ENCODE measurements around the gene HCFC1. TPM values are rescaled to one million over a fixed set of nuclear protein-coding genes. Genes with fewer than 3 reads are reported as not detected.

Gene HCFC1
- total and polyA plus RNA-seq, 2 experiments from 2014 or later: 12.6 to 26.4 TPM

GRCh38 chrX:153907456-153907855 lies 64.2 kb downstream of the HCFC1 start:
- Histone ChIP-seq H3K4me2 (ENCODE audit: unreplicated experiment) (no peak overlapping the region), H2AFZ (no peak overlapping the region), H3F3A (ENCODE audit: insufficient read depth) (no peaks in the 10 kb centered on the region), H3K9me2 (ENCODE audit: insufficient read depth) (no peaks in the 10 kb centered on the region), H3K9me3 (ENCODE audit: low read depth) (no peaks in the 10 kb centered on the region), H3K4me3 (no peak overlapping the region), H3K9ac (no peak overlapping the region), H4K20me1 (ENCODE audit: insufficient read depth) (no peaks in the 10 kb centered on the region), H3K36me3 (ENCODE audit: low read depth) (no peaks in the 10 kb centered on the region), H3K27ac (no peak overlapping the region), H3K4me1 (ENCODE audit: insufficient read depth) (no peaks in the 10 kb centered on the region), H3K79me2 (ENCODE audit: insufficient read depth) (no peaks in the 10 kb centered on the region), H3K27me3 (replicated peaks; ENCODE audit: insufficient read depth) (no peaks in the 10 kb centered on the region)
- no peak for DNase-seq
- in situ Hi-C loops (cut with MboI): no loop called here
- no peak for TF ChIP-seq EZH2phosphoT487 (IDR thresholded peaks at IDR 0.05; ENCODE audit: insufficient read depth, low read depth)
- no peak for TF ChIP-seq EZH2 (IDR thresholded peaks at IDR 0.05; ENCODE audit: insufficient read depth, poor library complexity, severe bottlenecking)
- 33 to 89% methylated on average over 5 to 8 of the region's 12 CpGs for WGBS, 2 experiments (ENCODE audit: low coverage in 1 of 2, low lambda C conversion rate in 2 of 2, missing lambda C conversion rate in 2 of 2)

GRCh38 chrX:153906126-153906917 lies 65.3 kb downstream of the HCFC1 start:
- 51 to 54% methylated on average over 7 to 13 of the region's 27 CpGs for WGBS, 2 experiments (ENCODE audit: low coverage in 1 of 2, low lambda C conversion rate in 2 of 2, missing lambda C conversion rate in 2 of 2)
- H3K4me2 ChIP-seq (ENCODE audit: unreplicated experiment): no peak overlapping the region
- H3K27me3 ChIP-seq (replicated peaks; ENCODE audit: insufficient read depth): no peaks in the 10 kb centered on the region
- H3K79me2 ChIP-seq (ENCODE audit: insufficient read depth): no peaks in the 10 kb centered on the region
- no peaks in the 10 kb centered on the region for H3K4me1 ChIP-seq (ENCODE audit: insufficient read depth)
- H3K9me2 ChIP-seq (ENCODE audit: insufficient read depth): no peaks in the 10 kb centered on the region
- DNase-seq: no peak
- no peaks in the 10 kb centered on the region for H3K9me3 ChIP-seq (ENCODE audit: low read depth)
- H3F3A ChIP-seq (ENCODE audit: insufficient read depth): no peaks in the 10 kb centered on the region
- H3K9ac ChIP-seq: no peak overlapping the region
- H2AFZ ChIP-seq: no peak overlapping the region
- H4K20me1 ChIP-seq (ENCODE audit: insufficient read depth): no peaks in the 10 kb centered on the region
- no peaks in the 10 kb centered on the region for H3K36me3 ChIP-seq (ENCODE audit: low read depth)
- in situ Hi-C loops (cut with MboI): no loop called here
- H3K27ac ChIP-seq: no peak overlapping the region
- TF ChIP-seq EZH2phosphoT487 (IDR thresholded peaks at IDR 0.05; ENCODE audit: insufficient read depth, low read depth) (no peak), EZH2 (IDR thresholded peaks at IDR 0.05; ENCODE audit: insufficient read depth, poor library complexity, severe bottlenecking) (no peak)
- H3K4me3 ChIP-seq: no peak overlapping the region

DNA sequence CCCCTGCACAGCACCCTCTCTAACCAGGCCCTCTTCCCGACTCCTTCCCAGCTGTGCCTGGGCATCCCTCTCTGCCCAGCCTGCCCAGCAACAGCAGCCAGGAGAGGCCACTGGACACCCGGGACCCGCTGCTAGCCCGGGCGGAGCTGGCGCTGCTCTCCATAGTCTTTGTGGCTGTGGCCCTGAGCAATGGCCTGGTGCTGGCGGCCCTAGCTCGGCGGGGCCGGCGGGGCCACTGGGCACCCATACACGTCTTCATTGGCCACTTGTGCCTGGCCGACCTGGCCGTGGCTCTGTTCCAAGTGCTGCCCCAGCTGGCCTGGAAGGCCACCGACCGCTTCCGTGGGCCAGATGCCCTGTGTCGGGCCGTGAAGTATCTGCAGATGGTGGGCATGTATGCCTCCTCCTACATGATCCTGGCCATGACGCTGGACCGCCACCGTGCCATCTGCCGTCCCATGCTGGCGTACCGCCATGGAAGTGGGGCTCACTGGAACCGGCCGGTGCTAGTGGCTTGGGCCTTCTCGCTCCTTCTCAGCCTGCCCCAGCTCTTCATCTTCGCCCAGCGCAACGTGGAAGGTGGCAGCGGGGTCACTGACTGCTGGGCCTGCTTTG lies 66.0 kb downstream of the HCFC1 start:
- Histone ChIP-seq H3K36me3 (ENCODE audit: low read depth) (no peaks in the 10 kb centered on the region), H3F3A (ENCODE audit: insufficient read depth) (no peaks in the 10 kb centered on the region), H4K20me1 (ENCODE audit: insufficient read depth) (no peaks in the 10 kb centered on the region), H3K9me2 (ENCODE audit: insufficient read depth) (no peaks in the 10 kb centered on the region), H3K79me2 (ENCODE audit: insufficient read depth) (no peaks in the 10 kb centered on the region), H3K27me3 (replicated peaks; ENCODE audit: insufficient read depth) (no peaks in the 10 kb centered on the region), H3K9me3 (ENCODE audit: low read depth) (no peaks in the 10 kb centered on the region), H3K9ac (no peak overlapping the region), H3K4me3 (no peak overlapping the region), H3K4me2 (ENCODE audit: unreplicated experiment) (no peak overlapping the region), H3K4me1 (ENCODE audit: insufficient read depth) (0 out of 2 replicates have a peak, but pooled peaks cover under 1% of the 10 kb centered on the region), H3K27ac (no peak overlapping the region), H2AFZ (no peak overlapping the region)
- DNase-seq: no peak
- in situ Hi-C loops (cut with MboI): no loop called here
- WGBS, 2 experiments (ENCODE audit: low coverage in 1 of 2, low lambda C conversion rate in 2 of 2, missing lambda C conversion rate in 2 of 2): 88 to 91% methylated on average over 10 to 30 of the region's 32 CpGs
- TF ChIP-seq EZH2phosphoT487 (IDR thresholded peaks at IDR 0.05; ENCODE audit: insufficient read depth, low read depth): no peak
- TF ChIP-seq EZH2 (IDR thresholded peaks at IDR 0.05; ENCODE audit: insufficient read depth, poor library complexity, severe bottlenecking): no peak

DNA sequence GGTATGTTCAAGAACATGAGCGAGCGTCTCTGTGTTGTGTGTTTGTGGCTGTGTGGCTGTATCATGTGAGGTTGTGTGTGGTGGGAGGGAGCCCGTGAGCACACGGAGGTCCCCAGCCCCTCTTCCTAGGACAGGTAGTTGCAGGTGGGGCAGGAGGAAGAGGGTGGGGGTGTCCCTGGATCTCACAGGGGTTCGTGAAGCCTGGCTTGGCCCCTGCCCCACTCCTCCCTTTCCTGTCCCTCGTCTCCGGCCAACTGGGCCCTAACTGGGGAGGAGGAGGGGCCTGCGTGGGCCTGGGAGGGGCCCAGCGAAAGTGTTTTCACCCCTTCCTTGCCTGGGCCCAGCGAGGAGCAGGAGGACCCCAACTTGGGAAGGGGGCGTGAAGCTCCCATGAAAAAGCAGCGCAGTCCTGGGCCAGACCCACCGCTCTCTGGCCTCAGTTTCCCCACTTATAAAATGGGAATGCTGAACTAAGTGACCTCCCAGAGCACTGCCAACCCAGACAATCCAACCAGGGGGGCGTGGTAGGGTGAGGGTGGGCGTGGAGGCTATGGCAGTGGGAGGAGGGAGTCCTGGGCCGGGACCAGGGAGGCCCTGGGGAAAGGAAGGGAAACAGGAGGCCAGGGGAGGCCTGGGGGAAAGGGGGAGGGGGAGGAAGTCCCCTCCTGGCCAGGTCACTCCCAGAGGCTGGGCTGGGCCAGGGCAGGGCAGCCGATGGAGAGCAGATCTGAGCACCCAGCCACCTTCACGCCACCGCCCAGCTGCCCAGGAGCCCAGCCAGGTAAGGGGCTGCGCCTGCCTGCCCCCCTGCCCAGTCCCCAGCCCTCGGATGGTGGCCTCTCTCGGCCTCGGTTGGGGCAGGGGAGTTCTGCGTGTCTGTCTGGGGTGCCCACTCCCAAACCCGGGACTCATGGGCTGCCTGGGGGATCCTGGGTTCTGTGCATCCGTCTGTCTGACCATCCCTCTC lies 67.3 kb downstream of the HCFC1 start, which contains the start of gene AVPR2:
AVPR2 (plus strand) TSS at position 683 of the 967 bp plus-strand sequence. CDS start 473 bp downstream, outside the sequence.
- 40 to 43% methylated on average over 4 to 11 of the region's 26 CpGs for WGBS, 2 experiments (ENCODE audit: low coverage in 1 of 2, low lambda C conversion rate in 2 of 2, missing lambda C conversion rate in 2 of 2)
- H3K9me2 ChIP-seq (ENCODE audit: insufficient read depth): no peaks in the 10 kb centered on the region
- H3K9ac ChIP-seq: no peak within 1 kb of the TSS
- H3K27me3 ChIP-seq (replicated peaks; ENCODE audit: insufficient read depth): no peaks in the 10 kb centered on the region
- TF ChIP-seq EZH2phosphoT487 (IDR thresholded peaks at IDR 0.05; ENCODE audit: insufficient read depth, low read depth): no peak
- TF ChIP-seq EZH2 (IDR thresholded peaks at IDR 0.05; ENCODE audit: insufficient read depth, poor library complexity, severe bottlenecking): no peak
- H3K27ac ChIP-seq: no peak within 1 kb of the TSS
- H2AFZ ChIP-seq: no peak within 1 kb of the TSS
- no peaks in the 10 kb centered on the region for H3F3A ChIP-seq (ENCODE audit: insufficient read depth)
- H3K79me2 ChIP-seq (ENCODE audit: insufficient read depth): no peaks in the 10 kb centered on the region
- H3K4me2 ChIP-seq (ENCODE audit: unreplicated experiment): no peak within 1 kb of the TSS
- no peak within 1 kb of the TSS for H3K4me3 ChIP-seq
- H4K20me1 ChIP-seq (ENCODE audit: insufficient read depth): no peaks in the 10 kb centered on the region
- in situ Hi-C loops (cut with MboI): no loop called here
- H3K9me3 ChIP-seq (ENCODE audit: low read depth): no peaks in the 10 kb centered on the region
- H3K36me3 ChIP-seq (ENCODE audit: low read depth): no peaks in the 10 kb centered on the region
- 0 out of 2 replicates have a peak, but pooled peaks cover 3% of the 10 kb centered on the region for H3K4me1 ChIP-seq (ENCODE audit: insufficient read depth)
- DNase-seq: no peak
